NT2/D1 (cell line): ENCODE data around the gene SHC3.

Experiments used
- SUZ12 ChIP-seq: IDR thresholded peaks from 2 replicates; pipeline ENCODE4 v1.6.1; 2011; ENCODE audit not compliant: insufficient read length, insufficient read depth; ENCODE audit errors: extremely low read depth
- YY1 ChIP-seq: IDR thresholded peaks from 2 replicates; pipeline ENCODE4 v1.6.1; 2011; ENCODE audit not compliant: insufficient read length, insufficient read depth
- ZNF274 ChIP-seq: IDR thresholded peaks from 2 replicates; pipeline ENCODE4 v1.6.1; 2011; ENCODE audit warnings: mild to moderate bottlenecking, low read depth, low read length

DNA sequence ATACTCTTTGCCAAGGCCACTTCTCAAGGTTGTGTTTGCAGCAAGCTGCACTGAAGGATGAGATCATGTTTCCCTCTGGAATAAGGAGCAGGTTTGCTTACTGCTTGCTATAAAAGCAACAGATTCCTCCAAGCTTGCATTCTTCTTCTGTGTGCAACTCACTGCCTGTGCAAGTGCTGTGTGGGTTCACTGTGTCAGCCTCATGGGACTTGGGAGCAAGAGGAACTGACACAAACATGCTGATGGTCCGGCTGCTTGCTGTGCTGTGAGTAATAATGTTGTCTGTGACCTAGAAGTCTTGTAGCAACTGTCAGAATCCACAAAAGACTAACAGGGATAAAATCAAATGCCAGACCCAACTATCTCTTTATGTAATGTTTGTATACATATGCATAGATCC lies 33.6 kb upstream of the SHC3 start:
- TF ChIP-seq ZNF274 (no peak), YY1 (no peak), SUZ12 (no peak)
